ENCODE results near the gene ZMAT2.
A peak's percentile ranks its signal among the peaks of the same experiment; 100 is the strongest.
"Not testable (repeated sequence)": the region's sequence is repeated elsewhere in the genome, so short reads cannot be mapped to it uniquely, and the experiment has no call there.

Gene ZMAT2, protein sequence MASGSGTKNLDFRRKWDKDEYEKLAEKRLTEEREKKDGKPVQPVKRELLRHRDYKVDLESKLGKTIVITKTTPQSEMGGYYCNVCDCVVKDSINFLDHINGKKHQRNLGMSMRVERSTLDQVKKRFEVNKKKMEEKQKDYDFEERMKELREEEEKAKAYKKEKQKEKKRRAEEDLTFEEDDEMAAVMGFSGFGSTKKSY

DNA sequence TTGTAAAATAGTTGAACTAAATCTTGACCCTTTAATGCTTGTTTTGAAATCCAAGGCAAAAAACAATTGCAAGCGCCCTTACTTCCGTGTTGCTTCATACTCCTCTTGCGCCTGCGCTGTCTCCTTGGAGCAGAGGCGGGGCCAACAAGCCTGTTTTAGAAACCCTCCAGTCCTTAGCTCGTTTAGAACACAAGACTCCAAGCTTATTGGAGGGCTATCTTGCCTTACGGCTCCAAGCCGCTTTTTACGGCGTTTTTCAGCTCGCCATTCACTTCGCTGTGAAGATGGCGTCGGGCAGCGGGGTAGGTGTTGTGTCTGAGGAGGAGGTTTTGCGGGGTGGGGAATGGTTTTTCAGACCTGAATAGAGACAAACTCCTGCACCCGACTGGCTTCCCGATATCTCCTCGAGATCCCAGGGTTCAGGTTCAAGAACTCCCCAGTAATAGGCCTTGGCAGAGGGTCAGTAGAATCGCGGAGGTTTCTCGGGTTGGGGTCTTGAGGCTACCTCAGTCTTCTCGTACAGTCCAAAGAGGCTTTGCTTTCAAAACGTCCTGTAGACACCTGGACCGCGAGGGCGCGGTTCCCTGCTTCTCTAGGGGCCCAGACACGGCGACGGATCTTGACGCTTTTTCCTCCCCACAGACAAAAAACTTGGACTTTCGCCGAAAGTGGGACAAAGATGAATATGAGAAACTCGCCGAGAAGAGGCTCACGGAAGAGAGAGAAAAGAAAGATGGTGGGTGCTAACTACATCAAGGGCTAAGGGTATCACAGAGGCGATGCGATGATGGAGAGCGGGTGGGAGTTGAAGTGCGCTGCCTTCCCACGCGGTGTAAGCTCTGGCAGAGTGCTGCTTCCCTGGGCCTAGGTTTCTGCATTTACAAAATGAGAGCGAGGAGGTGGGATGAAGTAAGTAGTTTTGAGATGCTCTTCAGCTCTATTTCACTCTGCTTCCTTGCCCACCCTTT lies at the start of gene ZMAT2:
Gene ZMAT2, plus strand, starts transcription at position 271 of the 968 bp plus-strand sequence. Its CDS starts 14 bp downstream, at position 285.
- DNase-seq: peak; percentile 86

- DNase-seq: no peak
These were observed 41.4 kb upstream of the ZMAT2 start for GRCh38 chr5:140658870-140659269.

DNA sequence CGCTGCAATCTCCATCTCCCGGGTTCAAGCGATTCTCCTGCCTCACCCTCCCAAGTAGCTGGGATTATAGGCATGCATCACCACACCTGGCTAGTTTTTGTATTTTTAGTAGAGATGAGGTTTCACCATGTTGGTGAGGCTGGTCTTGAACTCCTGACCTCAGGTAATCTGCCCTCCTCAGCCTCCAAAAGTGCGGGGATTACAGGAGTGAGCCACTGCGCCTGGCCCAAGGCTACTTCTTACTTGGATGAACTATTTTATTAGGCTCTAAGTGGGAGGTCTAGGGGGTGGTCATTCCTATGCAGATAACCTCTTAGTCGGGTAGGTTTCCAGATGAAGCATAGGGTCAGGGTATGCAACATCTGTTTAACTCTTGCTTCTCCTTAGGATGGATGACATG lies 39.9 kb upstream of the ZMAT2 start:
- DNase-seq: not testable (repeated sequence)

DNA sequence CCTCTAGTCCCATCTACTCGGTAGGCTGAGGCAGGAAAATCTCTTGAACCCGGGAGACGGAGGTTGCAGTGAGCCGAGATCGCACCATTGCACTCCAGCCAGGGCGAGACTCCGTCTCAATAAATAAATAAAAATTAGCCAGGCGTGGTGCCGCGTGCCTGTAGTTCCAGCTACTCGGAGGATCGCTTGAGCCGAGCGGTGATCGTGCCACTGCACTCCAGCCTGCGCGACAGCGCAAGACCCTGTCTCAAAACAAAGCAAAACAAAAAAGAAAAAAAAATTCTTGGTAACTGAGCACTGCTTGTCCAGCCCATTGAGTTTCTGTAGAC lies 36.3 kb upstream of the ZMAT2 start:
- no peak for DNase-seq

DNA sequence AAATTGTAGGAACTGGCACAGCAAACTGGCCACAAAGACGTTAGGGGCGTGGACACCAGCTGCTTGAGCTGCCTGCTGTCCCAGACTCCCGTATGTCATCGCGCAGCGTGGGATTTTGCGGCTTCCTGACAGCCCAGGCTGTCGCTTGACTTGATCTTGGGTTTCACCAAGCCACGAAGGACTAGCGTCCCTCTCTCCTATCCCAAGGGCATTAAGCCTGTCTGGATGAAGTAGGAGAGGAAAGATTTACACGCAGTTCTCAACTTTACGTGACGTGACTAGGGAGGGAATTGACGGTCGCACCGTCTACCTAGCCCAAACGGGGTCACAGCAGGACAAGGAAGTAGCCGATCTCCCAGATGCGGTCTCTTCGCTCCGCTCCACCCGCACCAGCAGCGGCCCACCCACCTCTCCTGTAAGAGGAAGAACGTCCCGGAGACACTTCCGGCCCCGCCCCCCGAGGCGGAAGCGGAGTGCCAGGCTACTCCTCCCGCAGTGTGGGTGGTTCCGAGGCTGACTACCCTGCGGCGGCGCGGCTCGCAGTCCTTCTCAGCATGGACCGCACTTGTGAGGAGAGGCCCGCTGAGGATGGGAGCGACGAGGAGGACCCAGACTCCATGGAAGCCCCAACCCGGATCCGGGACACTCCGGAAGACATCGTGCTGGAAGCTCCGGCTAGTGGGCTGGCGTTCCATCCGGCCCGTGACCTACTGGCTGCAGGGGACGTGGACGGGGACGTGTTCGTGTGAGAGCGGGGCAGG lies 35.7 kb upstream of the ZMAT2 start, which contains the start of gene WDR55:
Gene WDR55, plus strand, starts transcription at position 546 of the 761 bp plus-strand sequence. Its CDS starts 9 bp downstream, at position 555.
- peak; percentile 84 for DNase-seq

- DNase-seq: not testable (repeated sequence)
These were observed 29.2 kb upstream of the ZMAT2 start for GRCh38 chr5:140671035-140671434.

GRCh38 chr5:140671472-140672125 lies 28.6 kb upstream of the ZMAT2 start:
- no peak for DNase-seq

GRCh38 chr5:140672455-140673186 lies 27.6 kb upstream of the ZMAT2 start:
- DNase-seq: no peak

DNA sequence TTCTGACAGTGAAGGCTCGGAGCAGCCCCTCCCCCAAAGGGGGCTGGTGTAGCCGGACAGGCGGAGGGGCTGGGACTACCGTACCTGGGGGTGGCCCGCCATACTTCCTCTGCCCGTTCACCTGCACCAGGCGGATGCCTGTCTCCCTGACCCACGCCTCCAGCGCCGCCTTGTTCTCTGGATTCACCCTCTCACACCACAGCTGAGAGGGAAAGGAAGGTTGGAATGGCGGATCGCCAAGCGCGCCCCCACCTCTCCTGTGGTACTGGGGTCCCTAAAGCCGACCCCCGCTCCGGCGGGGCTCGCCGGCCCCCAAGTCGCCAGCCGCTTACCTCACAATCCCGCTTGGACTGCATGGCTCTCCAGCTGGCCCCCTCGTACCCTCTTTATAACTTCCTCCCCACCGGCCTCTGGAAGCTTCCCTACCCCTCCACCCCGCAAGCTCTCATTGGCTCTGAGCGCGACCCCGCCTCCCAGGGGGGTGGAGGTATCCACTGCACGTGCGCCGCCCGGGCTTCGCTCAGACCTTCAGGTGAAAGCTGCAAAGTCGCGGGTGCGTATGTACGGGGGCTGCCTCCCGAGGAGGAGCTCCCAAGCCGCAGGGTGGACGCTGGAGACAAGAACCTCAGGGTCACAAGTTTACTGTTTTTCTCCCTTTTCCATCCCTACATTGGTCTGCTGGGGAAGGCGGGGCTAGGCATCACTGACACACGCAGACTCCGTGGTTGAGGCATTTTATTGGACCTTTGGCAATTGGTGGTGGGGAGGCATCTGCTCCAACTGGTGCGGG lies 26.9 kb upstream of the ZMAT2 start, which contains the start of gene DND1:
Gene DND1, minus strand, starts transcription at position 390 of the 790 bp plus-strand sequence. Its CDS starts 34 bp downstream, at position 356.
- no peak for DNase-seq

DNA sequence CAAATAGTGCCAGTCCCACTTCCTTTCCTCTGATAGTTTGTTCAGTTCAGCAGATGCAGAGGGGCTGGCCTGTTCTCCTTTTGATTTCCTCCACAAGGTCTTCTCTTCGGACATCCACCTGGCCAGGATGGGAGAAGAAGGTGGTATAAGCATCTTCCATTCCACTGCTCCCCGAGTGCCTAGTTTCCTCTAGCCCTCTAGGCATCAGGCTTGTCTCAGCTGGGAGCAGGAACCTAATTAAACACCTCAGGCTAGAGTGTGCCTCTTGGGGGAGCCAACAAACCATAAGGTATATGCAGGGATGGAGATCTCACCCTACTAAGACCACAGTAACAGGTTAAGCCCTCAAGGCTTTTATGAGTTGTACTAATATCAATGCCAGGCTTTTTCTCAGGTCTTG lies 26.0 kb upstream of the ZMAT2 start:
- DNase-seq: no peak

DNA sequence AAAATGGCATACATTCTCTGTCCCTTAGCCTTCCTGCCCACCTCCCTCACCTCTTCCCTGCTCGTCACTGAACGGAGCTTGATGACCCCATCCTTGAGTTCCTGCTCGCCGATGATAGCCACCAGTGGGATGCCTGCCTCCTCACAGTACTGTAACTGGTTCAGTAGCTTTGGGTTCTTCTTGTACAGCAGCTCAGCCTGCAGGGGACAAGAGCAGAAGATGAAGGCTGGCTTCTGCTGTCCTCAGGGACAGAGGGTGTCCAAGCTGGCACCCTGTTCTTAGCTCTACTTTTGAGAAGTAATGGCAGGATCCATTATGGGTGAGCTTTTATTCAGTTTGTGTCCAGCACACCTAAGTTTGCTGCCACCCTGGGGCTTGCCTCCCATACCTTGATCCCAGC lies 25.6 kb upstream of the ZMAT2 start:
- DNase-seq: no peak

DNA sequence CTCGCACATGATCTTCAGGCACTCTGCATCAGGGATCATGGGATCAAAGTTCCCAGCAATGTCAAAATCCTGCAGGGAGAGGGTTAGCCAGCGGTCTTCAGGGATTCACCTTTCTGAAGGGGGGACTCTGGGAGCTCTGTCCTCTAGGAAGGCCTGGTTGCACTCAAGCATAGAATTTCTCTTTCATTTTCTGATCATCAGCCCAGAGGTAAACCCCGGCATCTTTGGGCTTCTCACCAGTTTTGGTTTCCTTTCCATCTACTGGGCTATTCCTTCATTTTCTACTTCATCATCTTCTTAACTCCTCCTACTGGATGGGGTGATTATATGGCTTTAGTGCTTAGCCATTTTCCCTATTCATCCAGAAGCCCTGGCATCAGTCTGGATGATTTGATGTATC lies 22.3 kb upstream of the ZMAT2 start:
- no peak for DNase-seq

GRCh38 chr5:140678993-140679392 lies 21.3 kb upstream of the ZMAT2 start:
- DNase-seq: no peak

DNA sequence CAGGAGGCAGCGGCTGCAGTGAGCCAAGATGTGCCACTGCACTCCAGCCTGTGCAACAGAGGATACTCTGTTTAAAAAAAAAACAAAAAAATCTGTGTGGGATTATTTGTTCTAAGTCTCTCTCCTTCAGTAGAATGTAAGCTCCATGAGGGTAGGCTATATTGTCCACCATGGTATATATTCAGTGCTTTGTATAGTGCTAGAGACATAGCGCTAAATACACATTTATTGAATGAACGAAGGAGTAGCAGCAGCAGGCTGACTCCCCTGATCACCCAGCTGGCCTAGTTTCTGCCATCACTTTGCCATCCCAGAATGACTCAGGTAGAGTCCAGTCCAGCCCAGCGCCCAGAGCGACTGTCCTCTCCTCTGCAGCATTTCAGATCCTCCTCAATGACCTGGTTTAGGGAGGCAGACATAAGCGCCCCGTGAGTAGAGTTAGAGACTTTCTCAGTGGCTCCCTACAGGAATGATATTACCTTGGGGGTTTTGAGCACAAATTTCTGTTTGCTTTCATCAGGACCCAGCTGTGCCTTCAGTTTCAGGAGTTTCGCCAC lies 9.8 kb upstream of the ZMAT2 start:
- DNase-seq: no peak

GRCh38 chr5:140690941-140691924 lies 9.0 kb upstream of the ZMAT2 start, which contains the start of the genes HARS1 and HARS2:
Gene HARS1, minus strand, starts transcription at chr5:140691370. Its CDS starts 66 bp downstream, at chr5:140691304.
Gene HARS2, plus strand, starts transcription at chr5:140691455. Its CDS starts 194 bp downstream, at chr5:140691649.
- DNase-seq: peak; percentile 89

- DNase-seq: no peak
These were observed 6.0 kb upstream of the ZMAT2 start for GRCh38 chr5:140694276-140694675.

DNA sequence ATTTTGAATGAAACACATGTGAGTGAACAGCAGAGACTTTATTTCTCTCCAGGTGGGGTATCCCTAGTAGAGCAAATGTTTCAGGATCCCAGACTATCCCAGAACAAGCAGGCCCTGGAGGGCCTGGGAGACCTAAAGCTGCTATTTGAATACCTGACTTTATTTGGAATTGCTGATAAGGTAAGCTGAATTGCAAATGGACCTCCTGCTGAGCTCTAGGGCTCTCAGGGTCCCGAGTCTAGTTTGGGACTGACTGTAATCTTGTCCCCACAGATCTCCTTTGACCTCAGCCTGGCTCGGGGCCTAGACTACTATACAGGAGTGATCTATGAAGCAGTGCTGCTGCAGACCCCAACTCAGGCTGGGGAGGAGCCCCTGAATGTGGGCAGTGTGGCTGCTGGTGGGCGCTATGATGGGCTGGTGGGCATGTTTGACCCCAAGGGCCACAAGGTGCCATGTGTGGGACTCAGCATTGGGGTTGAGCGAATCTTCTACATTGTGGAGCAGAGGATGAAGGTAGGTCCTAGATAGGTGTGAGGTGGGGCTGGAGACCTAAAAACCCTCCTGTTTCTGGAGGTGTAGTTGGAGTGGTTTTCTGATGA lies 3.3 kb upstream of the ZMAT2 start:
- DNase-seq: no peak

DNA sequence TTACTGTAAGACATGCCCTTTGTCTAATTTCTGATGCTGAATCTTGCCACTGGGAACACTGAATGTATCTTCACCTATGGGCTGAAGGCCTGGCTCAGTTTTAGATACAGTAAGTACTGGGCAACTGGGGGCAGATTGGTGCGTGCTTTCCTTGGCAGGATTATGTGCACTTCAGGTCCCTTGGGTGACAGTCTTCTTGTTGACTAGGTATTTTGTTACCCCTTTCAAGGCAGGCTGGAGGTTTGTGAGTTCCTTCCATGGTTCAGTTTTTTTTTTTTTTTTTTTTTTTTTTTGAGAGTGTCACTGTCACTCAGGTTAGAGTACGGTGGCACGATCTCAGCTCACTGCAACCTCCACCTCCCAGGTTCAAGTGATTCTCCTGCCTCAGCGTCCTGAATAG lies 7.6 kb downstream of the ZMAT2 start:
- DNase-seq: no peak

GRCh38 chr5:140708787-140709186 lies 8.5 kb downstream of the ZMAT2 start:
- DNase-seq: not testable (repeated sequence)
